H9 (cell line): ENCODE data around the gene DSCAM. TPM values are rescaled to one million over a fixed set of nuclear protein-coding genes. Genes with fewer than 3 reads are reported as not detected.

Experiments
- DNase-seq: peaks from one replicate; pipeline ENCODE4 v3.0.0-alpha.2; 2017
- H2AFZ ChIP-seq: one replicate; pipeline ENCODE4 v1.6.1; 2013; ENCODE audit warnings: mild to moderate bottlenecking, low read length, control low read depth, moderate library complexity
- H2AK5ac ChIP-seq: 2 replicates; pipeline ENCODE4 v1.6.1; 2013; ENCODE audit warnings: low read length, control low read depth, mixed read lengths; ENCODE audit not compliant: insufficient read length
- H2BK120ac ChIP-seq: one replicate; pipeline ENCODE4 v1.6.1; 2013; ENCODE audit warnings: low read depth, mild to moderate bottlenecking, low read length, control low read depth, inconsistent platforms; ENCODE audit not compliant: poor library complexity, severe bottlenecking
- H2BK12ac ChIP-seq: 2 replicates; pipeline ENCODE4 v1.6.1; 2013; ENCODE audit warnings: low read length, control low read depth, mixed read lengths, low read depth; ENCODE audit not compliant: insufficient read length
- H2BK15ac ChIP-seq: 2 replicates; pipeline ENCODE4 v1.6.1; 2013; ENCODE audit warnings: low read depth, low read length, control low read depth
- H2BK20ac ChIP-seq: one replicate; pipeline ENCODE4 v1.6.1; 2013; ENCODE audit warnings: low read depth, mild to moderate bottlenecking, low read length, control low read depth, inconsistent platforms; ENCODE audit not compliant: poor library complexity, severe bottlenecking
- H2BK5ac ChIP-seq: 2 replicates; pipeline ENCODE4 v1.6.1; 2013; ENCODE audit warnings: low read length, control low read depth, mixed read lengths; ENCODE audit not compliant: insufficient read length
- H3K14ac ChIP-seq: 2 replicates; pipeline ENCODE4 v1.6.1; 2013; ENCODE audit warnings: low read length, control low read depth; ENCODE audit not compliant: insufficient read depth
- H3K18ac ChIP-seq: 2 replicates; pipeline ENCODE4 v1.6.1; 2013; ENCODE audit warnings: low read depth, mild to moderate bottlenecking, mixed read lengths, low read length, control low read depth; ENCODE audit not compliant: insufficient read length
- H3K23ac ChIP-seq: 2 replicates; pipeline ENCODE4 v1.6.1; 2013; ENCODE audit warnings: low read length, control low read depth, mixed read lengths, low read depth; ENCODE audit not compliant: insufficient read length
- H3K23me2 ChIP-seq: 2 replicates; pipeline ENCODE4 v1.6.1; 2013; ENCODE audit warnings: low read depth, mild to moderate bottlenecking, mixed read lengths, low read length, control low read depth; ENCODE audit not compliant: insufficient read length, poor library complexity, severe bottlenecking
- H3K27ac ChIP-seq: 2 replicates; pipeline ENCODE4 v1.5.1; 2013; ENCODE audit warnings: low read length, control low read depth, mixed read lengths, low read depth; ENCODE audit not compliant: insufficient read length
- H3K27me3 ChIP-seq: 2 replicates; pipeline ENCODE4 v1.6.1; 2013; ENCODE audit warnings: low read length, control low read depth, inconsistent platforms; ENCODE audit not compliant: insufficient read depth
- H3K4ac ChIP-seq: 2 replicates; pipeline ENCODE4 v1.6.1; 2013; ENCODE audit warnings: low read depth, mild to moderate bottlenecking, control low read depth, inconsistent platforms, low read length, moderate library complexity
- H3K4me1 ChIP-seq: 2 replicates; pipeline ENCODE4 v1.6.1; 2013; ENCODE audit warnings: low read length, control low read depth, inconsistent platforms; ENCODE audit not compliant: insufficient read depth
- H3K4me2 ChIP-seq: 2 replicates; pipeline ENCODE4 v1.6.1; 2013; ENCODE audit warnings: low read length, control low read depth, mixed read lengths; ENCODE audit not compliant: insufficient read length, insufficient read depth
- H3K56ac ChIP-seq: 2 replicates; pipeline ENCODE4 v1.6.1; 2013; ENCODE audit warnings: low read depth, mild to moderate bottlenecking, mixed read lengths, low read length, control low read depth; ENCODE audit not compliant: insufficient read length
- H3K79me1 ChIP-seq: 2 replicates; pipeline ENCODE4 v1.6.1; 2013; ENCODE audit warnings: low read depth, mild to moderate bottlenecking, moderate library complexity, low read length, control low read depth, inconsistent platforms; ENCODE audit not compliant: insufficient read depth, poor library complexity, severe bottlenecking
- H3K79me2 ChIP-seq: 2 replicates; pipeline ENCODE4 v1.6.1; 2013; ENCODE audit warnings: low read length, control low read depth, inconsistent platforms; ENCODE audit not compliant: insufficient read depth
- H3K9ac ChIP-seq: 2 replicates; pipeline ENCODE4 v1.6.1; 2013; ENCODE audit warnings: low read length, control low read depth, mixed read lengths; ENCODE audit not compliant: insufficient read length; ENCODE audit errors: extremely low read depth
- H3K9me3 ChIP-seq: one replicate; pipeline ENCODE4 v1.6.1; 2013; ENCODE audit warnings: low read depth, low read length, inconsistent platforms; ENCODE audit not compliant: control insufficient read depth
- H3T11ph ChIP-seq: one replicate; pipeline ENCODE4 v1.6.1; 2013; ENCODE audit warnings: mild to moderate bottlenecking, low read length, control low read depth, inconsistent platforms
- H4K20me1 ChIP-seq: one replicate; pipeline ENCODE4 v1.6.1; 2013; ENCODE audit not compliant: control insufficient read depth, insufficient read length, insufficient read depth
- H4K5ac ChIP-seq: 2 replicates; pipeline ENCODE4 v1.6.1; 2013; ENCODE audit warnings: low read depth, mild to moderate bottlenecking, mixed read lengths, low read length, control low read depth; ENCODE audit not compliant: insufficient read length
- H4K8ac ChIP-seq: replicated peaks from 2 replicates; pipeline ENCODE4 v1.6.1; 2013; ENCODE audit warnings: low read length, control low read depth, mixed read lengths, low read depth; ENCODE audit not compliant: insufficient read length
- H4K91ac ChIP-seq: 2 replicates; pipeline ENCODE4 v1.6.1; 2013; ENCODE audit warnings: low read depth, mild to moderate bottlenecking, moderate library complexity, mixed read lengths, low read length, control low read depth; ENCODE audit not compliant: insufficient read length
- H3K27ac Mint-ChIP-seq, 3 experiments: 2 replicates in 2 of 3; 3 replicates in 1 of 3; pipeline ENCODE4 v1.8.0; 2020 to 2021; ENCODE audit warnings: mixed read lengths in 3 of 3, mild to moderate bottlenecking in 1 of 3, moderate library complexity in 1 of 3
- H3K27me3 Mint-ChIP-seq: 2 replicates; pipeline ENCODE4 v1.8.0; 2021; ENCODE audit warnings: low read depth, mild to moderate bottlenecking, moderate library complexity, mixed read lengths
- H3K36me3 Mint-ChIP-seq, 3 experiments: 2 replicates in 2 of 3; 3 replicates in 1 of 3; pipeline ENCODE4 v1.8.0; 2020 to 2021; ENCODE audit warnings: low read depth in 3 of 3, mixed read lengths in 3 of 3; ENCODE audit not compliant: insufficient read depth in 1 of 3
- H3K4me1 Mint-ChIP-seq, 2 experiments: 2 replicates each; pipeline ENCODE4 v1.8.0; 2020; ENCODE audit warnings: mixed read lengths in 2 of 2
- H3K4me3 Mint-ChIP-seq, 2 experiments: 2 replicates in 1 of 2; 3 replicates in 1 of 2; pipeline ENCODE4 v1.8.0; 2020 to 2021; ENCODE audit warnings: mild to moderate bottlenecking in 2 of 2, mixed read lengths in 2 of 2, moderate library complexity in 1 of 2
- H3K9me3 Mint-ChIP-seq, 2 experiments: 2 replicates in 1 of 2; 3 replicates in 1 of 2; pipeline ENCODE4 v1.8.0; 2020; ENCODE audit warnings: mild to moderate bottlenecking in 2 of 2, mixed read lengths in 2 of 2, moderate library complexity in 1 of 2
- CTCF ChIP-seq: fragments of 200-600 bp; sonication (generic); conservative IDR thresholded peaks from 3 replicates; pipeline ENCODE4 v1.8.0; 2021; ENCODE audit warnings: antibody characterized with exemption, mild to moderate bottlenecking
- WGBS: extraction: QIAGEN DNeasy Blood & Tissue Kit; methylation state at CpG from one replicate; pipeline ENCODE4 v1.1.7; 2013; ENCODE audit warnings: missing lambda C conversion rate, low lambda C conversion rate, mixed read lengths; ENCODE audit not compliant: insufficient read length; ENCODE audit errors: extremely low coverage; 5-methylcytosine and 5-hydroxymethylcytosine counted together
- total RNA-seq: library from RNA; stranded (reverse); gene quantifications from 2 replicates; pipeline ENCODE4 v1.2.1, GENCODE V29; 2021

Gene DSCAM
- total RNA-seq, 1 experiment from 2014 or later = 0.17 TPM

DNA sequence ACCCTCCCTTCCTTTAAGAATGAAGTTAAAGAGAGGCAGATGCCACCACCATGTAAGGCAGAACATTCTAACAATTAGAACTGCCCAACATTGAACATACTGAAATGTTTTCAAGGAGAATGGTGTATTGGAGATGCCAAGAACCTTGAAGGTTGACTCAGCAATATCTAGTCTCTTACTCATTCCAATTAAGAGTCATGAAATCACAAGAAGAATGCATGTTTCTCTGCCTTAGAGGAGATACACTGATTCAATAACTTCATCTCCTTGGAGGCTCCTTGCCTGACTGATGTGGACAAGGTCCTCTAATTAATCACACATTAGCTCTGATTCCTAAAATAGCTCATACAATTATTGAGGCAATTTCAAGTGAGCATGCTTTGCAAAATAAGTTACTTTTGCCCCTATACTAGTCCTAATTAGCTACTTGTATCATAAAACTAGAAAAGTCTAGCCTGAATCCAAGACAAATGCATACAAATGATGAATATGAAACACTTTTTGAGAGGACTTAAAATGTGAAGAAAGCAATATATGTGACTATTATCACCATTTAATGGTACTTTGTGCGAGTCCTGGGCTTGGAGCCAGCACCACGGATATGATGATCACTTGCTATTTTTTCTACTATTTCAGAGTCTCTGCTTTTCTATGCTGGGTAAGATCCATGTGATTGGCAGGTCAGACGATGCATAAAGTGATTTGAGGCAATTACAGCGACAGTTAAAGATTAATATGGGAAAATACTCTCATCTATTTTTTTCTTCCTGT, 114.5 kb downstream of the DSCAM start:
- no peak overlapping the region for H3K18ac ChIP-seq
- no peak overlapping the region for H2AK5ac ChIP-seq
- Mint-ChIP-seq H3K4me3 (no peak overlapping the region), H3K27ac (no peak overlapping the region), H3K27me3 (no peaks in the 10 kb centered on the region; the same call in 1 of the 2 replicates), H3K36me3 (no peaks in the 10 kb centered on the region; a peak in 1 of 7 replicates), H3K4me1 (no peaks in the 10 kb centered on the region), H3K9me3 (no peaks in the 10 kb centered on the region)
- no peaks in the 10 kb centered on the region for H3K9me3 ChIP-seq
- no peaks in the 10 kb centered on the region for H4K20me1 ChIP-seq
- no peak overlapping the region for H3K56ac ChIP-seq
- H3K79me2 ChIP-seq = no peaks in the 10 kb centered on the region
- TF ChIP-seq CTCF = no peak
- no peak overlapping the region for H4K91ac ChIP-seq
- no peak overlapping the region for H2BK15ac ChIP-seq
- DNase-seq = no peak
- H3K14ac ChIP-seq = no peak overlapping the region
- no peak overlapping the region for H2AFZ ChIP-seq
- no peak overlapping the region for H2BK20ac ChIP-seq
- no peak overlapping the region for H2BK12ac ChIP-seq
- H3K9ac ChIP-seq = no peak overlapping the region
- H3K79me1 ChIP-seq = no peaks in the 10 kb centered on the region
- H3K23me2 ChIP-seq = no peaks in the 10 kb centered on the region
- no peaks in the 10 kb centered on the region for H3K27me3 ChIP-seq
- H3K4ac ChIP-seq = no peak overlapping the region
- WGBS = no CpG with 5 or more reads among the region's 4 CpGs
- no peaks in the 10 kb centered on the region for H3K4me1 ChIP-seq
- H3K4me2 ChIP-seq = no peak overlapping the region
- H3T11ph ChIP-seq = no peak overlapping the region
- H2BK120ac ChIP-seq = no peak overlapping the region
- no peak overlapping the region for H3K23ac ChIP-seq
- H2BK5ac ChIP-seq = no peak overlapping the region
- H3K27ac ChIP-seq = no peak overlapping the region
- no peak overlapping the region for H4K8ac ChIP-seq
- no peak overlapping the region for H4K5ac ChIP-seq
